Fibroblast of mammary gland (primary cell): ENCODE measurements around the gene LRRFIP1.

Experiments used
- DNase-seq: peaks from one replicate; pipeline ENCODE4 v3.0.0-alpha.2; 2010; ENCODE audit warnings: low read depth
- H3K4me3 ChIP-seq: 2 replicates; pipeline ENCODE4 v1.5.1; 2011; ENCODE audit warnings: low read depth, mild to moderate bottlenecking, low read length, moderate library complexity; ENCODE audit not compliant: control insufficient read depth
- TF ChIP-seq, protein P1 (sequence below): conservative IDR thresholded peaks from 2 replicates; pipeline ENCODE4 v1.5.1; 2011; ENCODE audit warnings: low read depth, low read length, inconsistent platforms; ENCODE audit not compliant: control insufficient read depth, insufficient read depth

LRRFIP1 gene

DNA sequence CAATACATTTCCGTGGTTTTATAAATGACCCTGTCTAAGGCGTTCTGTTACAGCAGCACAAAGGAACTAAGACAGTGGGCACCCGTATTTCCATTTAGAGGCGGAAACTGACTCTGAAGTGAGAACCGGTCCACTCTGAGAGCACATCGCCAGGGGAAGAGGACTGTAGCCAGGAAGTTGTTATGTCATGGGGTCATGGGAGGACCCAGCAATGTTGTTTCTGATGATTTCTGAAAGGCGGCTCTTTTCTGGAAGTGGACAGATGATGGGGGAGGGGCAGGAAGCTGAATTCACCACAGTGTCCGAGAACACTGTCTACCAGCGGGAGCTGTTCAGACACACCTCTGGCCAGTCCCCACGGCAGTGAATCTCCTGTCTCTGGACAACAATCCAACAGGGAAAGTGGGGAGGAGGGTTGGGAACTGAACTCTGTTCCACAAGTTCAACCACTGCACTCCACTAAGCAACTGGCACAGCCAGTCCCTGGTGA lies 2.1 kb upstream of the LRRFIP1 start:
- H3K4me3 ChIP-seq, result no peak overlapping the region
- TF ChIP-seq, protein P1, sequence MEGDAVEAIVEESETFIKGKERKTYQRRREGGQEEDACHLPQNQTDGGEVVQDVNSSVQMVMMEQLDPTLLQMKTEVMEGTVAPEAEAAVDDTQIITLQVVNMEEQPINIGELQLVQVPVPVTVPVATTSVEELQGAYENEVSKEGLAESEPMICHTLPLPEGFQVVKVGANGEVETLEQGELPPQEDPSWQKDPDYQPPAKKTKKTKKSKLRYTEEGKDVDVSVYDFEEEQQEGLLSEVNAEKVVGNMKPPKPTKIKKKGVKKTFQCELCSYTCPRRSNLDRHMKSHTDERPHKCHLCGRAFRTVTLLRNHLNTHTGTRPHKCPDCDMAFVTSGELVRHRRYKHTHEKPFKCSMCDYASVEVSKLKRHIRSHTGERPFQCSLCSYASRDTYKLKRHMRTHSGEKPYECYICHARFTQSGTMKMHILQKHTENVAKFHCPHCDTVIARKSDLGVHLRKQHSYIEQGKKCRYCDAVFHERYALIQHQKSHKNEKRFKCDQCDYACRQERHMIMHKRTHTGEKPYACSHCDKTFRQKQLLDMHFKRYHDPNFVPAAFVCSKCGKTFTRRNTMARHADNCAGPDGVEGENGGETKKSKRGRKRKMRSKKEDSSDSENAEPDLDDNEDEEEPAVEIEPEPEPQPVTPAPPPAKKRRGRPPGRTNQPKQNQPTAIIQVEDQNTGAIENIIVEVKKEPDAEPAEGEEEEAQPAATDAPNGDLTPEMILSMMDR, result no peak
- DNase-seq, result no peak

DNA sequence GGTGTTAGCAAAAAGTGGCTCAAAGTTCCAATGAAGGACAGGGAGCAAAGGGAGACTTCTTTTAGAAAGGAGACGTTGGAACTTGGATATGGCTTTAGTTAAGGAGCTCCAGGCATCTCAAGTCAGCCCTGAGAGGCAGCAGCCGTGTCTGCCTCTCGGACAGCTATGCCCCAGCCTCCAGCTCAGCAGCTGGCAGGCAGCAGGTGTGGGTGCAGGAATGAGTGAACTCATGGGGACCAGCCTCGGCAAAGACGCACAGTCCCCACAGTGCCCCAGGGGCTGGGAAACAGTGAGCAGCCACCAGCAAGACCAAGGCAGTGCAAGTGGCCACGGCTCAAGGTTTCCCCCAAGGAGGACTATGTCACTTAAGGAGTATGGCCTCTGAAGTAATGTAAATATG lies 1.6 kb upstream of the LRRFIP1 start:
- no peak for DNase-seq
- no peak overlapping the region for H3K4me3 ChIP-seq
- TF ChIP-seq, protein P1, result no peak

DNA sequence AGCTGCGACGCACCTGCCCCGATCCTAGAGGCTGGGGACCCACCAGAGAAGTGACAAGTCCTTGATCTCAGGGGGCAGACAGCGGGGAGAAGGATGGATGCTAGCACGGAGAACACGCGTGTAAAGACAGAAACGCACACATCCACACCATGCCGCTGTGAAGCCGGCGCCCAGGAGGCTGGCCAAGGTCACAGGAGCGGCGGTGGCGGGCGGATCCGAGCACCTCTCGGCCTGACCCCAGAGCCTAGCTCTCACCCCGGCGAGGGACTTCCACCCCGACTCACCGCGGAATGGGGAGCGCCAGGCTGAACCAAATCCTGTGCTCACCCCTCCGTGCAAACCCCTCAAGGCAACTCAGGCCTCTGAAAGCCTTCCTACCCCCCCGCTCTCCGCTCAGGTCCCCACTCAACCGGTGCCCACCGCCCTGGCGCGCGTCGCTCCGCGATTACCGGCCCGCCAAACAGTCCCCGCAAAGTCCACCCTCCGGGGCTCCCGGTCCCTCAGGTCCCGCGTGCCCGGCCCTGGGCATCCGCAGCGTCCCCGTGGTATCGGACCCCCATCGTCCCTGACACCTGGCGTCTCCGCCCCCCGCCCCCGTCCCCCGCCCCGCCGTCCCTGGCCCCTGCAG lies 460 bp upstream of the LRRFIP1 start:
- DNase-seq, result no peak
- H3K4me3 ChIP-seq, result peak overlapping the region; percentile 48
- TF ChIP-seq, protein P1, result no peak

DNA sequence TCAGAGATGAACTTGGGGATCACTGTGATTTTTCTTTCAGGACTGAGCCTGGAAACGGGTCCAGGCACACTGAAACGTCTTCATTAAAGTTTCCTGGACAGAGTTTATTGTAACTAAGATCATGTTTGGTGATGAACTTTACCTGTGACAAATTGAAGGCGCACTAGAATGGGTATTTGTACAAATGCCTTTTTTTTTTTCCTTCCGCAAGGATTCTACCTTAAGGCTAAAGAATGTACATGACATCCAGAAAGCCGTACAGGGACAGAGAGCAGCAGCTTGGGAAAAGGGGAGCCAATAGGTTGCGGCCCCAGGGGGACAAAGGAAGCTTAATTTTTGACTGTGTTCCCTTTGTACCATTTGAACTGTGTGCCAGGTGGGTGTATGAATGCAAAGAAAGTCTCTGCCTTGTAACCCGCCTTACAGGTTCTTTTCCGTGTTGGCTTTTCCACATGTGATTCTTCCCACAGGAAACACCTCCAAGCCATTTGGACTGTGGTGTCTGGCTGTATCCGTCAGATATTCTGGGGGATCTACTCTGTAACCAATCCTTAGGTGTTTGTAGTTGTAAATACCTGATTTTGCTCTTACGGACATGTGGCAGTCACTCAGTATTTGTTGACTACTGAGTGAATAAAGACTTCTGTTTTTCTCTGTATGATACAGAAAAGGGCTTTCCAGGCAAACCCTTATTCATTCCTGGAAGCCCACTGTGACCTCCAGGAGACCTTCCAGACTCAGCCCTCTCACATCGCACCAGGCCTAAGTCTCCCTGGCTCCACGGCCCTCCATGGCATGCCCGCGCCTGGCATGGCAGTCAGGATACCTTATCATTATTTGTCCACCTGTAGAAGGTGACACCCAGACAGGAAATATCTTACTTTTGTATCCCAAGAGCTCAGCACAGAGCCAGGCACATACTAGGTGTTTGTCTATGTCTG lies 1.1 kb downstream of the LRRFIP1 start:
- TF ChIP-seq, protein P1, result no peak
- no peak for DNase-seq
- peak overlapping the region; percentile 55 for H3K4me3 ChIP-seq

DNA sequence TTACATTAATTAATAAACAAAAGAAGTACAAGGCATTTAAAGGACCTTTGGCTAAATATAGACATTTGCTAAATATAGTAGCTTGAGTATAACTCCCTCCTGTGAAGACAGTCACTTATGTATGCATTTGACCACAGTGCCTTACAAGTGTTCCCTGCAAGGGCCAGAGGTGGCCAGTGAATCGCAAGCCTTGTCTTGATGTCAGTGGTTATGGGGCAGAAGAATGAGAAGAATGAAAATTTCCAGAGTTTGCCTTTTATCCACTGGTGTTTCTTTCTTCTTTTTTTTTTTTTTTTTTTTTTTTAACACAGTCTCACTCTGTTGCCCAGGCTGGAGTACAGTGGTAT lies 1.8 kb downstream of the LRRFIP1 start:
- DNase-seq, result no peak
- TF ChIP-seq, protein P1, result no peak

DNA sequence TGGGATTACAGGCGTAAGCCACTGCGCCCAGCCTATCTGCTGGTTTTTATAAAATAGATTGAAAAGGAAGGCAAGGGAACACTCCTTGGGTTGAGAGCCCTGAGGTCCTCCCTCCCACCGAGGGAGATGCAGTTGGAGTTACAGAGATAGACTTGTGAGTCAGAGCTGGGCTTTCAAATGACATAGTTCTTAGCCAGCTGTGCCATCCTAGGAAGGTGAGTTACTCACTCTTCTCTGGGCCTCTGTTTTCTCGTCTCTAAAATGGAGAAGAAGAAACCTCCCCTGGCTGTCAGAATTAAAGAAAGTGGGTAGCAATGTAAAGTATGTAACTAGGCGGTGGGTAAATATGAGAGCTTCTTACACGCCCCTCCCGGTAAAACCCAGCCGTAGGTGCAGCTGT lies 2.4 kb downstream of the LRRFIP1 start:
- H3K4me3 ChIP-seq, result no peak overlapping the region
- DNase-seq, result peak; percentile 53
- TF ChIP-seq, protein P1, result no peak

More for the DNA sequence above, 1.8 kb downstream of the LRRFIP1 start:
- H3K4me3 ChIP-seq, result no peak overlapping the region
